HepG2 (cell line): Measurements from ENCODE around the gene NUP133. TPM values are rescaled to one million over a fixed set of nuclear protein-coding genes. Genes with fewer than 3 reads are reported as not detected.
A peak's percentile ranks its signal among the peaks of the same experiment; 100 is the strongest.

Experiments used
- AGO2 ChIP-seq: fragments of 200-400 bp; formaldehyde crosslinking; optimal IDR thresholded peaks from 2 replicates; pipeline ENCODE3; 2017; ENCODE audit warnings: mild to moderate bottlenecking, low read depth, low read length, moderate library complexity
- ARNT ChIP-seq: fragments of 450-650 bp; IDR thresholded peaks from 2 replicates; pipeline ENCODE4 v1.6.1; 2017
- FOXO1 ChIP-seq: sonication (generic); formaldehyde crosslinking; IDR thresholded peaks from 2 replicates; pipeline ENCODE4 v1.4.0; 2020; ENCODE audit warnings: missing genetic modification reagents
- HDAC6 ChIP-seq: fragments of 200-600 bp; sonication (generic); IDR thresholded peaks from 2 replicates; pipeline ENCODE4 v1.7.0; 2017; ENCODE audit warnings: mild to moderate bottlenecking, antibody characterized with exemption, low read length, low read depth
- JUNB ChIP-seq: sonication (generic); formaldehyde crosslinking; IDR thresholded peaks from 2 replicates; pipeline ENCODE4 v1.8.0; 2022; ENCODE audit warnings: missing genetic modification reagents, mild to moderate bottlenecking, borderline replicate concordance
- NCOA2 ChIP-seq: sonication (generic); formaldehyde crosslinking; IDR thresholded peaks from 2 replicates; pipeline ENCODE4 v1.8.0; 2022; ENCODE audit warnings: inconsistent platforms
- PTBP1 ChIP-seq: fragments of 200-400 bp; formaldehyde crosslinking; IDR thresholded peaks from 2 replicates; pipeline ENCODE4 v1.6.1; 2018; ENCODE audit warnings: low read length, low read depth; ENCODE audit not compliant: poor library complexity, severe bottlenecking
- SAP130 ChIP-seq: IDR thresholded peaks from 2 replicates; pipeline ENCODE4 v1.6.1; 2016; ENCODE audit warnings: low read depth
- TBP ChIP-seq: sonication (generic); formaldehyde crosslinking; IDR thresholded peaks from 2 replicates; pipeline ENCODE4 v1.5.0; 2020; ENCODE audit warnings: missing genetic modification reagents
- TFDP2 ChIP-seq: sonication (generic); formaldehyde crosslinking; IDR thresholded peaks from 2 replicates; pipeline ENCODE4 v1.4.0; 2020; ENCODE audit warnings: missing genetic modification reagents
- TSC22D2 ChIP-seq: sonication (generic); formaldehyde crosslinking; IDR thresholded peaks from 2 replicates; pipeline ENCODE4 v1.5.1; 2020; ENCODE audit warnings: missing genetic modification reagents, mild to moderate bottlenecking, borderline replicate concordance
- ZNF318 ChIP-seq: sonication (generic); formaldehyde crosslinking; IDR thresholded peaks from 2 replicates; pipeline ENCODE4 v1.4.0; 2020; ENCODE audit warnings: mild to moderate bottlenecking, missing genetic modification reagents
- ZNF350 ChIP-seq: sonication (generic); formaldehyde crosslinking; IDR thresholded peaks from 2 replicates; pipeline ENCODE4 v1.4.0; 2020; ENCODE audit warnings: mild to moderate bottlenecking, low read depth, missing genetic modification reagents, borderline replicate concordance
- ZNF431 ChIP-seq: sonication (generic); formaldehyde crosslinking; IDR thresholded peaks from 2 replicates; pipeline ENCODE4 v1.9.0; 2022; ENCODE audit warnings: missing genetic modification reagents, low read depth, mild to moderate bottlenecking, borderline replicate concordance
- ZNF646 ChIP-seq: sonication (generic); formaldehyde crosslinking; IDR thresholded peaks from 2 replicates; pipeline ENCODE4 v1.9.0; 2021; ENCODE audit warnings: mild to moderate bottlenecking, missing genetic modification reagents
- polyA plus RNA-seq, 8 experiments: library from polyadenylated mRNA; depleted of rRNA in 3 of 8; stranded (reverse) in 7 of 8; unstranded in 1 of 8; fragments of >200 nt; fragmentation: Illumina TruSeq in 4 of 8; extraction: Trizol in 4 of 8; gene quantifications; 2 replicates each; pipeline versions ENCODE4 v1.2.1 to v1.2.3, GENCODE V29; 2011 to 2016; ENCODE audit warnings: low read depth in 4 of 8, missing spikeins in 1 of 8, mixed read lengths in 1 of 8; ENCODE audit not compliant: insufficient read depth in 1 of 8
- total RNA-seq, 5 experiments: library from RNA; depleted of rRNA; stranded (reverse); fragments of >200 nt; fragmentation: Illumina TruSeq; extraction: Trizol; gene quantifications; 2 replicates each; pipeline ENCODE4 v1.2.3, GENCODE V29; 2016; ENCODE audit warnings: low read depth in 1 of 5

NUP133 gene
- total and polyA plus RNA-seq, 2 of the 13 experiments (the other 11 are each of a cell fraction or from before 2014, with no cell fraction given) = 17.7 to 45.6 TPM

GRCh38 chr1:229509576-229509975 is 1.4 kb upstream of the NUP133 start (continued):
- TF ChIP-seq ZNF350 (CRISPR knock-in tag) = no peak
- peak; percentile 99 for TF ChIP-seq SAP130 (CRISPR knock-in tag)
- no peak for TF ChIP-seq ARNT
- peak; percentile 42; the same call in 1 of the 2 replicates for TF ChIP-seq ZNF646 (CRISPR knock-in tag)
- TF ChIP-seq ZNF431 (CRISPR knock-in tag) = no peak
- TF ChIP-seq FOXO1 (CRISPR knock-in tag) = peak; percentile 80; the same call in 1 of the 2 replicates
- TF ChIP-seq ZNF318 (CRISPR knock-in tag) = no peak
- TF ChIP-seq NCOA2 (CRISPR knock-in tag) = peak; percentile 46; the same call in 1 of the 2 replicates
- no peak for TF ChIP-seq TSC22D2 (CRISPR knock-in tag)
- TF ChIP-seq TBP (CRISPR knock-in tag) = no peak
- no peak for TF ChIP-seq AGO2
- no peak for TF ChIP-seq PTBP1
- TF ChIP-seq TFDP2 (CRISPR knock-in tag) = no peak
- no peak for TF ChIP-seq JUNB (CRISPR knock-in tag)
- no peak for TF ChIP-seq HDAC6
